ENCODE measurements around the gene SLF2.

The SLF2 gene

DNA sequence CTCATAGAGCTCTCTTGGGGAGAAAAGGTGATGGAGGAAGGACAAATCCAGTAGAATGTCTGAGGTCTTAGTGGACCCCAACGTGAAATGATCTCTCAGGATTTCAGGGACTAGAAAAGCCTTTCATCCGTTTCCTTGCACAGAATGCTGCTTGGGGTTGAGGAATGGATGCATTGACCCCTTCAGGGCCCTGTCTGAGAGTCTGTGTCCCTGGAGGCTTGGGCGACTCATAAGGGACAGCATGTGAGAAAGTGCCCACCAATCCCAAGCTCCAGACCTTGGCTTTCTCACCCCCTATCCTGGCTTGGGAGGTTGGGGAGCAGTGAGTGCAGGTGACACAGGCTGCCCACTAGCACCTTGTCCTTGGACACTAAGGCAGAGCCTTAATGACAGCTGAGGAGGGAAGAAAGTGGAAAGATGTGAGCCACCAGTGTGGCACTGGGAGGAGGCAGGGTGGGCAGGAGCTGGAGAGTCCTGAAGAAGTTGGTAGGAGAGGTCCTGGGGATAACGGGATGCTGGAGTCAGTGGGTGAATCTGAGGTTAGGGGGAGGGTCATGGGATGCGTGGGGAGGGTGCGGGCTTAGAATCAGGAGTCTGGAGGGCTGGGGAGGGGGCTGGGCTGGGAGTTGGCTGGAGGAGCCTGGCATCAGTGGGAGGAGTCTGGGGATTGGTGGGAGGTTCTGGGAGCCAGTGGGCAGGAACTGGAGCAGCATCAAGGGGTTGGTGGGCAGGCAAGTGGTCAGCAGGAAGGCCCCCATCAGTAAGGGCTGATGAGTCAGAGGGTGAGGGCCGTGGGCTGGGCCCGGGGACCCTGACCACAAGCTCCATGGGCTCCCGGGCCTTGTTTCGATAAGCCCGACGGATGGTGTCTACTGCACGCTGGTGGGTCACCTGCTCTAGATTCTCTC is 95.4 kb downstream of the SLF2 start:
- no peak for ATAC-seq
- no peak for TF ChIP-seq ESRRG (CRISPR knock-in tag; IDR thresholded peaks at IDR 0.05)
- TF ChIP-seq ZC3H10 (CRISPR knock-in tag; IDR thresholded peaks at IDR 0.05) = no peak
- TF ChIP-seq, protein P1, sequence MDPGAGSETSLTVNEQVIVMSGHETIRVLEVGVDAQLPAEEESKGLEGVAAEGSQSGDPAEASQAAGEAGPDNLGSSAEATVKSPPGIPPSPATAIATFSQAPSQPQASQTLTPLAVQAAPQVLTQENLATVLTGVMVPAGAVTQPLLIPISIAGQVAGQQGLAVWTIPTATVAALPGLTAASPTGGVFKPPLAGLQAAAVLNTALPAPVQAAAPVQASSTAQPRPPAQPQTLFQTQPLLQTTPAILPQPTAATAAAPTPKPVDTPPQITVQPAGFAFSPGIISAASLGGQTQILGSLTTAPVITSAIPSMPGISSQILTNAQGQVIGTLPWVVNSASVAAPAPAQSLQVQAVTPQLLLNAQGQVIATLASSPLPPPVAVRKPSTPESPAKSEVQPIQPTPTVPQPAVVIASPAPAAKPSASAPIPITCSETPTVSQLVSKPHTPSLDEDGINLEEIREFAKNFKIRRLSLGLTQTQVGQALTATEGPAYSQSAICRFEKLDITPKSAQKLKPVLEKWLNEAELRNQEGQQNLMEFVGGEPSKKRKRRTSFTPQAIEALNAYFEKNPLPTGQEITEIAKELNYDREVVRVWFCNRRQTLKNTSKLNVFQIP (CRISPR knock-in tag; IDR thresholded peaks at IDR 0.05; ENCODE audit: borderline replicate concordance, low read depth) = no peak
- no peak for TF ChIP-seq RARB (CRISPR knock-in tag; IDR thresholded peaks at IDR 0.05)
- no peak for TF ChIP-seq BACH2 (CRISPR knock-in tag; IDR thresholded peaks at IDR 0.05; ENCODE audit: borderline replicate concordance)
- no peak for TF ChIP-seq ZFP3 (CRISPR knock-in tag; IDR thresholded peaks at IDR 0.05)
- TF ChIP-seq ZFP30 (CRISPR knock-in tag; IDR thresholded peaks at IDR 0.05) = no peak
- TF ChIP-seq ZNF565 (CRISPR knock-in tag; conservative IDR thresholded peaks at IDR 0.05; ENCODE audit: low read depth) = no peak
- no peak for TF ChIP-seq ISL1 (CRISPR knock-in tag; IDR thresholded peaks at IDR 0.05)
- TF ChIP-seq TOX (CRISPR knock-in tag; IDR thresholded peaks at IDR 0.05; ENCODE audit: borderline replicate concordance) = no peak
- TF ChIP-seq SNAI2 (CRISPR knock-in tag; IDR thresholded peaks at IDR 0.05) = no peak
- TF ChIP-seq GLIS3 (CRISPR knock-in tag; IDR thresholded peaks at IDR 0.05) = no peak
- TF ChIP-seq ZNF8 (CRISPR knock-in tag; IDR thresholded peaks at IDR 0.05) = no peak
- TF ChIP-seq ARNTL (CRISPR knock-in tag; IDR thresholded peaks at IDR 0.05; ENCODE audit: borderline replicate concordance, low read depth) = no peak
- no peak for TF ChIP-seq TCF4 (CRISPR knock-in tag; IDR thresholded peaks at IDR 0.05; ENCODE audit: borderline replicate concordance)

DNA sequence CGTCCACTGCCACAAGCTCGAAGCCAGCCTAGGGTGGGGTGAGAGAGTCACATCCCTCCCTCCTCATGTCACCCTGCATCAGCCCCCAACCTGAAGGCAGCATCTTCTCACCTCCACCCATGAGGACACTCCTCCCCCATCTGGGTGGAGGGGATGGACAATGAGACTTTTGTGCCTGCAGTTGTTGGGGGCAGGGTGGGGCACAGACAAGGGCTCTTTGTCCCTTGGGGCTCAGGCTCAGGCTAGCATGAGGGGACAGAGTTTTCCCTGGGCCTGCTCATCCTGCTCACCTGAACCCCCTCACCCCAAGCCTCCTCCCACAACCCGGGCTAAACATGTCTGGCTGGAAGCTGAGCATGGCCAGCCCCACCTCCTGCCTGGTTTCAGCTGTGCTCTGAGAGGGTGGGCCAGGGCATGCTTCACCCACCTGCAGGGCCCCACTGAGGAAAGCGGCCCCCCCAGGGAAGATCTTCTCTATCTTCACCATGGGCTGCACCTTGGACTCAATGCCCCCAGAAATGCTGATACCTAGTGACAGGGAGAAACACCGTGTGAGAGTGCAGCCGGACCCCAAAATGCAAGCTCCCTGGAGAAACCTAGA is 96.2 kb downstream of the SLF2 start:
- ATAC-seq = no peak
- TF ChIP-seq ZNF8 (CRISPR knock-in tag; IDR thresholded peaks at IDR 0.05) (no peak), TCF4 (CRISPR knock-in tag; IDR thresholded peaks at IDR 0.05; ENCODE audit: borderline replicate concordance) (no peak), OSR1 (CRISPR knock-in tag; IDR thresholded peaks at IDR 0.05) (no peak), ZNF565 (CRISPR knock-in tag; conservative IDR thresholded peaks at IDR 0.05; ENCODE audit: low read depth) (no peak)
- TF ChIP-seq, protein P2, sequence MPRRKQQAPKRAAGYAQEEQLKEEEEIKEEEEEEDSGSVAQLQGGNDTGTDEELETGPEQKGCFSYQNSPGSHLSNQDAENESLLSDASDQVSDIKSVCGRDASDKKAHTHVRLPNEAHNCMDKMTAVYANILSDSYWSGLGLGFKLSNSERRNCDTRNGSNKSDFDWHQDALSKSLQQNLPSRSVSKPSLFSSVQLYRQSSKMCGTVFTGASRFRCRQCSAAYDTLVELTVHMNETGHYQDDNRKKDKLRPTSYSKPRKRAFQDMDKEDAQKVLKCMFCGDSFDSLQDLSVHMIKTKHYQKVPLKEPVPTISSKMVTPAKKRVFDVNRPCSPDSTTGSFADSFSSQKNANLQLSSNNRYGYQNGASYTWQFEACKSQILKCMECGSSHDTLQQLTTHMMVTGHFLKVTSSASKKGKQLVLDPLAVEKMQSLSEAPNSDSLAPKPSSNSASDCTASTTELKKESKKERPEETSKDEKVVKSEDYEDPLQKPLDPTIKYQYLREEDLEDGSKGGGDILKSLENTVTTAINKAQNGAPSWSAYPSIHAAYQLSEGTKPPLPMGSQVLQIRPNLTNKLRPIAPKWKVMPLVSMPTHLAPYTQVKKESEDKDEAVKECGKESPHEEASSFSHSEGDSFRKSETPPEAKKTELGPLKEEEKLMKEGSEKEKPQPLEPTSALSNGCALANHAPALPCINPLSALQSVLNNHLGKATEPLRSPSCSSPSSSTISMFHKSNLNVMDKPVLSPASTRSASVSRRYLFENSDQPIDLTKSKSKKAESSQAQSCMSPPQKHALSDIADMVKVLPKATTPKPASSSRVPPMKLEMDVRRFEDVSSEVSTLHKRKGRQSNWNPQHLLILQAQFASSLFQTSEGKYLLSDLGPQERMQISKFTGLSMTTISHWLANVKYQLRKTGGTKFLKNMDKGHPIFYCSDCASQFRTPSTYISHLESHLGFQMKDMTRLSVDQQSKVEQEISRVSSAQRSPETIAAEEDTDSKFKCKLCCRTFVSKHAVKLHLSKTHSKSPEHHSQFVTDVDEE (CRISPR knock-in tag; IDR thresholded peaks at IDR 0.05) = no peak
- TF ChIP-seq, protein P3, sequence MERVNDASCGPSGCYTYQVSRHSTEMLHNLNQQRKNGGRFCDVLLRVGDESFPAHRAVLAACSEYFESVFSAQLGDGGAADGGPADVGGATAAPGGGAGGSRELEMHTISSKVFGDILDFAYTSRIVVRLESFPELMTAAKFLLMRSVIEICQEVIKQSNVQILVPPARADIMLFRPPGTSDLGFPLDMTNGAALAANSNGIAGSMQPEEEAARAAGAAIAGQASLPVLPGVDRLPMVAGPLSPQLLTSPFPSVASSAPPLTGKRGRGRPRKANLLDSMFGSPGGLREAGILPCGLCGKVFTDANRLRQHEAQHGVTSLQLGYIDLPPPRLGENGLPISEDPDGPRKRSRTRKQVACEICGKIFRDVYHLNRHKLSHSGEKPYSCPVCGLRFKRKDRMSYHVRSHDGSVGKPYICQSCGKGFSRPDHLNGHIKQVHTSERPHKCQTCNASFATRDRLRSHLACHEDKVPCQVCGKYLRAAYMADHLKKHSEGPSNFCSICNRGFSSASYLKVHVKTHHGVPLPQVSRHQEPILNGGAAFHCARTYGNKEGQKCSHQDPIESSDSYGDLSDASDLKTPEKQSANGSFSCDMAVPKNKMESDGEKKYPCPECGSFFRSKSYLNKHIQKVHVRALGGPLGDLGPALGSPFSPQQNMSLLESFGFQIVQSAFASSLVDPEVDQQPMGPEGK (CRISPR knock-in tag; IDR thresholded peaks at IDR 0.05; ENCODE audit: borderline replicate concordance) = no peak

DNA sequence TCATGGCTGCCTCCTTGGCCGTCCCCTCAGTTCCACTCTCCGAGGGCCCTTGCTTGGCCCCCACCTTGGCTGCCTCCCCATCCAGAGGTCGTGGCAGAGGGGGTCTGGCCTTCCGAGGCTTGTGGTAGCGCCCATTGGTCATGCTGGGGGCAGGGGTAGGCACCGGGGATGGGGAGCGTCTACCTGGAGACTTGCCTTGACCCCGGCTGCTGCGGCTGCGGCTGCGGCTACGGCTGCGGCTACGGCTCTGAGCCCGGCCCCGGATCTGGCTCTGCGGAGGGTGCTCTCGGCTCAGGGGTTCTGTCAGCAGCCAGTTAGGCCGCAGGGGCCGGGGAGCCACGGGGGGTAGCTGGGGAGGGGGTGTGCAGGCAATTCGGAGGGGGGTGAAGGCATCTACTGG is 97.6 kb downstream of the SLF2 start:
- ATAC-seq = no peak
- TF ChIP-seq SNAI2 (CRISPR knock-in tag; IDR thresholded peaks at IDR 0.05) = no peak

DNA sequence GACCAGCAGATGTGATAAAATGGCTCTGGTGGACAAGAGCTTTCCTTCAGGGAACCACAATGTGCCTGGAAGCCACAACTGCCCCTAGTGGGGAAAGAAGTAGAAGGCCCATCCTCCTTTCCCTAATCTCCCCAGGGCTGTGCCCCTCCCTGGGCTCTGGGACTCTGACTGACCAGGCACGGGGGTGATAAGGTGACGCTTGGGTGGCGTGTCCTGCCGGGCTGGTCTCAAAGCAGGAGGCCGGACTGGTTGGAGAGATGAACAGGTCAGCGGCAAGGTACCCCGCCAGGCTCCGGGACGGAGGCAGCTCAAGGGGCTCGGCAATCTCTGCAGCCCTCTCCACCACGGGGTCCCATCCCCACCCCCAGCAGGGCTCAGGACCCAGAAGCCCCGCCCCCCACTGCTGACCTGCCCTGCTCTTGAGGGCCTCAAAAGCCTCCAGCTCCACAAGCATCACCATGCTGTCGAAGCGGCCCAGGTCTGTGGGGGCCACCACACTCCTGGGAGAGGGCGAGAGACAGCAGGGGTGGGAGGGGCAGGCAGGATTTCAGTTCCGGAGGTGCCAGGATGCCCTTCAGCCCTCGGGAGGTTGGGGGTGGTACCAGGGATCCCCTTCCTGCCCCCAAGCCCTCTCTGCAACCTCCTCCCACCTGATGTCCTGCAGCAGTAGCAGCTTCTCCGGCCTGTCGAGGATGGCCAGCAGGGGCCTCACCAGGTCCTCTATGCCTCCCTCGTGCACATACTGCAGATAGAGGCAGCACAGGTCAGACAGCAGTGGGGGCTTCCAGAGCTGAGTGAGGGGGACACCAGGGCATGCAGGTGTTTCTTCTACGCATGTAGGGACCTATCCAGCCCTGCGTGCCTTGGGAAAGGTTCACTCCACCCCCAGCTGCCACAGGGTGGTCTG is 99.0 kb downstream of the SLF2 start:
- ATAC-seq = 0 out of 3 replicates have a peak, but pooled peaks have one; percentile 4
- TF ChIP-seq ESRRG (CRISPR knock-in tag; IDR thresholded peaks at IDR 0.05) (no peak), TOX (CRISPR knock-in tag; IDR thresholded peaks at IDR 0.05; ENCODE audit: borderline replicate concordance) (no peak), PPARA (CRISPR knock-in tag; IDR thresholded peaks at IDR 0.05; ENCODE audit: borderline replicate concordance) (no peak), ZFP30 (CRISPR knock-in tag; IDR thresholded peaks at IDR 0.05) (no peak), GLIS3 (CRISPR knock-in tag; IDR thresholded peaks at IDR 0.05) (no peak), ZNF70 (CRISPR knock-in tag; IDR thresholded peaks at IDR 0.05) (no peak), ZC3H10 (CRISPR knock-in tag; IDR thresholded peaks at IDR 0.05) (no peak)
- TF ChIP-seq, protein P4, sequence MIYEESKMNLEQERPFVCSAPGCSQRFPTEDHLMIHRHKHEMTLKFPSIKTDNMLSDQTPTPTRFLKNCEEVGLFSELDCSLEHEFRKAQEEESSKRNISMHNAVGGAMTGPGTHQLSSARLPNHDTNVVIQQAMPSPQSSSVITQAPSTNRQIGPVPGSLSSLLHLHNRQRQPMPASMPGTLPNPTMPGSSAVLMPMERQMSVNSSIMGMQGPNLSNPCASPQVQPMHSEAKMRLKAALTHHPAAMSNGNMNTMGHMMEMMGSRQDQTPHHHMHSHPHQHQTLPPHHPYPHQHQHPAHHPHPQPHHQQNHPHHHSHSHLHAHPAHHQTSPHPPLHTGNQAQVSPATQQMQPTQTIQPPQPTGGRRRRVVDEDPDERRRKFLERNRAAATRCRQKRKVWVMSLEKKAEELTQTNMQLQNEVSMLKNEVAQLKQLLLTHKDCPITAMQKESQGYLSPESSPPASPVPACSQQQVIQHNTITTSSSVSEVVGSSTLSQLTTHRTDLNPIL (CRISPR knock-in tag; IDR thresholded peaks at IDR 0.05; ENCODE audit: low read depth) = no peak
- TF ChIP-seq, protein P2 (CRISPR knock-in tag; IDR thresholded peaks at IDR 0.05) = no peak
